HEK293 (cell line): ENCODE data around the gene ZFP57.

ENCODE experiments used
- CTCF ChIA-PET: fragments of 350-600 bp; formaldehyde crosslinking; extraction: SDS; loops from one replicate; lab custom pipeline; 2021; ENCODE audit warnings: antibody characterized with exemption; lab: Yijun Ruan, JAX
- POLR2A ChIA-PET: fragments of 300-600 bp; formaldehyde crosslinking; extraction: SDS; loops from one replicate; lab custom pipeline; 2020; ENCODE audit warnings: antibody characterized with exemption, inconsistent platforms; lab: Yijun Ruan, JAX
- H3K27ac ChIP-seq: fragments of 200-500 bp; sonication (Bioruptor generic); 2 replicates; pipeline ENCODE4 v1.5.1; 2014; ENCODE audit warnings: low read depth, low read length, control low read depth, inconsistent platforms; ENCODE audit errors: extremely low read depth
- H3K36me3 ChIP-seq, 2 experiments: fragments of 200-500 bp in 1 of 2; sonication (Bioruptor generic) in 1 of 2; 1 replicate in 1 of 2; 2 replicates in 1 of 2; pipeline ENCODE4 v1.5.1; 2014 to 2017; ENCODE audit warnings: inconsistent platforms in 2 of 2, low read length in 2 of 2; ENCODE audit not compliant: control insufficient read depth in 2 of 2, insufficient read depth in 1 of 2
- H3K4me1 ChIP-seq: fragments of 200-500 bp; sonication (Bioruptor generic); 2 replicates; pipeline ENCODE4 v1.5.1; 2014; ENCODE audit warnings: mild to moderate bottlenecking, low read length, inconsistent platforms; ENCODE audit not compliant: control insufficient read depth, insufficient read depth
- H3K4me3 ChIP-seq: 2 replicates; pipeline ENCODE4 v1.5.1; 2011; ENCODE audit warnings: low read depth, mild to moderate bottlenecking, control low read depth, low read length, moderate library complexity
- H3K9me3 ChIP-seq: fragments of 200-500 bp; sonication (Bioruptor generic); 2 replicates; pipeline ENCODE4 v1.5.1; 2014; ENCODE audit warnings: low read depth, low read length, inconsistent platforms; ENCODE audit not compliant: control insufficient read depth, insufficient read depth
- HOXA7 ChIP-seq: sonication (generic); formaldehyde crosslinking; IDR thresholded peaks from 2 replicates; pipeline ENCODE4 v1.8.1; 2022; ENCODE audit warnings: missing genetic modification reagents, borderline replicate concordance
- HOXC10 ChIP-seq: sonication (generic); formaldehyde crosslinking; IDR thresholded peaks from 2 replicates; pipeline ENCODE4 v1.8.1; 2023; ENCODE audit warnings: mild to moderate bottlenecking, missing genetic modification reagents
- IKZF3 ChIP-seq: fragments of 450-650 bp; IDR thresholded peaks from 2 replicates; pipeline ENCODE4 v1.5.0; 2018; ENCODE audit warnings: missing biosample characterization, mild to moderate bottlenecking, missing genetic modification characterization, moderate library complexity
- KLF10 ChIP-seq: fragments of 450-650 bp; IDR thresholded peaks from 2 replicates; pipeline ENCODE4 v1.5.1; 2018; ENCODE audit warnings: missing biosample characterization, mild to moderate bottlenecking, missing genetic modification characterization
- OSR2 ChIP-seq: fragments of 450-650 bp; formaldehyde crosslinking; IDR thresholded peaks from 2 replicates; pipeline ENCODE4 v1.5.1; 2016; ENCODE audit warnings: missing biosample characterization, missing genetic modification characterization
- RBAK ChIP-seq: fragments of 450-650 bp; formaldehyde crosslinking; IDR thresholded peaks from 2 replicates; pipeline ENCODE4 v1.5.1; 2016; ENCODE audit warnings: missing biosample characterization, missing genetic modification characterization
- SETDB1 ChIP-seq: IDR thresholded peaks from one replicate; pipeline ENCODE4 v1.6.1; 2017; ENCODE audit warnings: mild to moderate bottlenecking, low read length, moderate library complexity, mixed read lengths; ENCODE audit not compliant: insufficient read length
- SP7 ChIP-seq: fragments of 450-650 bp; formaldehyde crosslinking; IDR thresholded peaks from 2 replicates; pipeline ENCODE4 v1.5.1; 2016; ENCODE audit warnings: missing biosample characterization, missing genetic modification characterization
- ZBTB8A ChIP-seq: fragments of 450-650 bp; formaldehyde crosslinking; IDR thresholded peaks from 2 replicates; pipeline ENCODE4 v1.5.1; 2016; ENCODE audit warnings: missing biosample characterization, missing genetic modification characterization
- ZIC2 ChIP-seq: fragments of 450-650 bp; formaldehyde crosslinking; IDR thresholded peaks from 2 replicates; pipeline ENCODE4 v1.5.1; 2016; ENCODE audit warnings: missing biosample characterization, missing genetic modification characterization
- ZNF132 ChIP-seq: fragments of 450-650 bp; formaldehyde crosslinking; IDR thresholded peaks from 2 replicates; pipeline ENCODE4 v1.5.1; 2017; ENCODE audit warnings: missing biosample characterization, missing genetic modification characterization, borderline replicate concordance
- ZNF157 ChIP-seq: fragments of 450-650 bp; formaldehyde crosslinking; IDR thresholded peaks from 2 replicates; pipeline ENCODE4 v1.5.1; 2016; ENCODE audit warnings: missing biosample characterization, missing genetic modification characterization
- ZNF239 ChIP-seq: fragments of 450-650 bp; formaldehyde crosslinking; IDR thresholded peaks from 2 replicates; pipeline ENCODE4 v1.5.1; 2016; ENCODE audit warnings: missing biosample characterization, missing genetic modification characterization
- ZNF248 ChIP-seq: fragments of 450-650 bp; formaldehyde crosslinking; IDR thresholded peaks from 2 replicates; pipeline ENCODE4 v1.5.1; 2017; ENCODE audit warnings: missing biosample characterization, missing genetic modification characterization
- ZNF266 ChIP-seq: fragments of 450-650 bp; formaldehyde crosslinking; IDR thresholded peaks from 2 replicates; pipeline ENCODE4 v1.5.1; 2016; ENCODE audit warnings: missing biosample characterization, missing genetic modification characterization, low read depth
- ZNF324 ChIP-seq: fragments of 450-650 bp; formaldehyde crosslinking; IDR thresholded peaks from 2 replicates; pipeline ENCODE4 v1.5.1; 2016; ENCODE audit warnings: missing biosample characterization, missing genetic modification characterization
- ZNF341 ChIP-seq: fragments of 450-650 bp; formaldehyde crosslinking; IDR thresholded peaks from 2 replicates; pipeline ENCODE4; 2016; ENCODE audit warnings: low read depth, missing biosample characterization, missing genetic modification characterization
- ZNF473 ChIP-seq: fragments of 450-650 bp; formaldehyde crosslinking; IDR thresholded peaks from 2 replicates; pipeline ENCODE4 v1.5.1; 2017; ENCODE audit warnings: missing biosample characterization, missing genetic modification characterization
- ZNF518A ChIP-seq: fragments of 450-650 bp; formaldehyde crosslinking; conservative IDR thresholded peaks from 2 replicates; pipeline ENCODE4 v1.5.1; 2016; ENCODE audit warnings: low read depth, missing biosample characterization, missing genetic modification characterization
- ZNF621 ChIP-seq: fragments of 450-650 bp; formaldehyde crosslinking; IDR thresholded peaks from 2 replicates; pipeline ENCODE4 v1.5.1; 2017; ENCODE audit warnings: missing biosample characterization, missing genetic modification characterization
- ZNF626 ChIP-seq: fragments of 450-650 bp; sonication (Bioruptor Pico); formaldehyde crosslinking; IDR thresholded peaks from 2 replicates; pipeline ENCODE4 v1.5.1; 2018; ENCODE audit warnings: missing biosample characterization, missing genetic modification characterization, inconsistent platforms
- ZNF670 ChIP-seq: fragments of 450-650 bp; formaldehyde crosslinking; IDR thresholded peaks from 2 replicates; pipeline ENCODE4 v1.5.1; 2016; ENCODE audit warnings: missing biosample characterization, missing genetic modification characterization, low read depth
- ZNF747 ChIP-seq: fragments of 450-650 bp; formaldehyde crosslinking; IDR thresholded peaks from 2 replicates; pipeline ENCODE4 v1.5.1; 2016; ENCODE audit warnings: missing biosample characterization, missing genetic modification characterization
- ZNF76 ChIP-seq: fragments of 450-650 bp; formaldehyde crosslinking; IDR thresholded peaks from 2 replicates; pipeline ENCODE4; 2016; ENCODE audit warnings: low read depth, missing biosample characterization, missing genetic modification characterization, borderline replicate concordance
- ZNF791 ChIP-seq: fragments of 450-650 bp; formaldehyde crosslinking; IDR thresholded peaks from 2 replicates; pipeline ENCODE4 v1.5.1; 2016; ENCODE audit warnings: missing biosample characterization, missing genetic modification characterization
- TF ChIP-seq, protein P1 (sequence below): sonication (generic); formaldehyde crosslinking; IDR thresholded peaks from 2 replicates; pipeline ENCODE4 v1.8.1; 2022; ENCODE audit warnings: mild to moderate bottlenecking, moderate library complexity, missing genetic modification reagents
- TF ChIP-seq, protein P2 (sequence below): fragments of 450-650 bp; formaldehyde crosslinking; IDR thresholded peaks from 2 replicates; pipeline ENCODE4 v1.5.1; 2017; ENCODE audit warnings: missing biosample characterization, missing genetic modification characterization

ZFP57 gene

DNA sequence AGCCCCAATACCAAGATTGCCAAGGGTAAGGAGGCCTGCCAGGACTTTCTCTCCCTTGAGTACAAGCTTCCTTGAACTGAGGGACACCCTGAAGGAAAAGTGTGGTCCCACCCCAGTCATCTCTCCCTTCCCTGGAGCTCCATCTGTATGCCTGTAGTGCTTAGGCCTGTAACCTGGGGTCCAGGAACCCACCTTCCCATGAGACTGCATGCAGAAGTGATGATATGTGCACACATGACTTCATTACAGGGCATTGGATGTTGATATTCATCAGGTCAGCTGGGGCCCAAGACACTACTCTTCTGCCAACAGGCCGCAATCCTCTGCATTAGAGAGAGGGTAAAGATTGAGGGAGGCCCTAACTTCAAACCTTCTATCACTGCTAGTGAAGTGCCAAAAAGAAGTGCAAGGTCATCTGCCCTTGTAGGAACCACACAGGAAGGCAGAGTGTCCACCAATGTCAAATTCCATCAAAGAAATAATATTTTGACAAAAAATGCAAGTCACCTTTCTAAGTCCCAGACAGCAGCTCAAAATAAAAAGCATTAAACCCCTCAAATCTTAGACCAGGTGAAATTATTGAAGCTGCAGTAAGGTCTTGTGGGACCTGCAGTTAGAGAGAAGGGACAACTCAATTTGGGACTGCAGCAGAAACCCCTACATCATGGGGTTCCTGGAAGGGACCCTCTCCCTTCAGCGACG lies 47.4 kb upstream of the ZFP57 start:
- Histone ChIP-seq H3K4me3 (no peak overlapping the region), H3K9me3 (no peaks in the 10 kb centered on the region), H3K27ac (no peak overlapping the region), H3K36me3 (peaks cover 11 to 41% of the 10 kb centered on the region in 2 experiments; a peak in 2 of 3 replicates), H3K4me1 (no peaks in the 10 kb centered on the region; the same call in 1 of the 2 replicates)
- ChIA-PET CTCF (interaction anchor here (0.6 to 3.9 kb wide), 4 partner anchors 10 to 114 kb away, joined by 3 to 19 read pairs (median 10); no protein-coding TSS in a partner anchor), POLR2A (no interaction called here)
- no peak for TF ChIP-seq SETDB1
- TF ChIP-seq ZNF341 (tag by site-specific recombination), result no peak
- no peak for TF ChIP-seq ZNF747 (tag by site-specific recombination)
- no peak for TF ChIP-seq HOXA7 (CRISPR knock-in tag)
- TF ChIP-seq, protein P1, sequence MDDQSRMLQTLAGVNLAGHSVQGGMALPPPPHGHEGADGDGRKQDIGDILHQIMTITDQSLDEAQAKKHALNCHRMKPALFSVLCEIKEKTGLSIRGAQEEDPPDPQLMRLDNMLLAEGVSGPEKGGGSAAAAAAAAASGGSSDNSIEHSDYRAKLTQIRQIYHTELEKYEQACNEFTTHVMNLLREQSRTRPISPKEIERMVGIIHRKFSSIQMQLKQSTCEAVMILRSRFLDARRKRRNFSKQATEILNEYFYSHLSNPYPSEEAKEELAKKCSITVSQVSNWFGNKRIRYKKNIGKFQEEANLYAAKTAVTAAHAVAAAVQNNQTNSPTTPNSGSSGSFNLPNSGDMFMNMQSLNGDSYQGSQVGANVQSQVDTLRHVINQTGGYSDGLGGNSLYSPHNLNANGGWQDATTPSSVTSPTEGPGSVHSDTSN, result no peak
- TF ChIP-seq ZNF621 (tag by site-specific recombination), result no peak
- TF ChIP-seq ZIC2 (tag by site-specific recombination), result no peak
- TF ChIP-seq, protein P2, sequence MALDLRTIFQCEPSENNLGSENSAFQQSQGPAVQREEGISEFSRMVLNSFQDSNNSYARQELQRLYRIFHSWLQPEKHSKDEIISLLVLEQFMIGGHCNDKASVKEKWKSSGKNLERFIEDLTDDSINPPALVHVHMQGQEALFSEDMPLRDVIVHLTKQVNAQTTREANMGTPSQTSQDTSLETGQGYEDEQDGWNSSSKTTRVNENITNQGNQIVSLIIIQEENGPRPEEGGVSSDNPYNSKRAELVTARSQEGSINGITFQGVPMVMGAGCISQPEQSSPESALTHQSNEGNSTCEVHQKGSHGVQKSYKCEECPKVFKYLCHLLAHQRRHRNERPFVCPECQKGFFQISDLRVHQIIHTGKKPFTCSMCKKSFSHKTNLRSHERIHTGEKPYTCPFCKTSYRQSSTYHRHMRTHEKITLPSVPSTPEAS (tag by site-specific recombination), result no peak
- TF ChIP-seq ZNF626 (tag by site-specific recombination), result no peak
- no peak for TF ChIP-seq ZNF791 (tag by site-specific recombination)

DNA sequence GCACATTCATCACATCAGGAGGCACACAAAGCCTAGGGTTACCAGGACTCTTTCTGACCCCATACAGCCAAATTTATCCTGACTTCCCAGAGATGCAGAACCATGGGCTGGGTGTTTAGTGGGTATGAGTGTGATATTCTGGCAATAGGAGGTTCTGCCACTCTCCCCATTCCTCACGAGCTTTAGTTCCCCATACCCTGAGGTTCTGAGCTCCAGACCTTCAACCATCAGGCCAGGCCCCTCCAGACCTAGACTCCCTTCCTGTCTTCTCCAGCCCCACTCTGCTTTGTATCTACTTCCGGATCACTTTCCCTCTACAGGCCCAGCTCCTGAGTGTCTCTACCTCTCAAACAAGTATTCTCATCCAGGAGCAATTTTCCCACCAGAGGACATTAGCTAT lies 46.7 kb upstream of the ZFP57 start:
- no peak overlapping the region for H3K27ac ChIP-seq
- peaks cover 11 to 41% of the 10 kb centered on the region in 2 experiments; a peak in 2 of 3 replicates for H3K36me3 ChIP-seq
- H3K4me3 ChIP-seq, result no peak overlapping the region
- POLR2A ChIA-PET, result no interaction called here
- no peaks in the 10 kb centered on the region; the same call in 1 of the 2 replicates for H3K4me1 ChIP-seq
- TF ChIP-seq ZNF76 (tag by site-specific recombination) (no peak), ZNF239 (tag by site-specific recombination) (no peak), KLF10 (tag by site-specific recombination) (no peak), RBAK (tag by site-specific recombination) (no peak), ZBTB8A (tag by site-specific recombination) (no peak), ZNF248 (tag by site-specific recombination) (no peak), ZNF670 (tag by site-specific recombination) (no peak), ZNF518A (tag by site-specific recombination) (no peak), SP7 (tag by site-specific recombination) (no peak), HOXC10 (CRISPR knock-in tag) (no peak), ZNF266 (tag by site-specific recombination) (no peak), ZNF157 (no peak), IKZF3 (tag by site-specific recombination) (no peak), ZNF132 (tag by site-specific recombination) (no peak), ZNF473 (tag by site-specific recombination) (no peak), ZNF324 (tag by site-specific recombination) (no peak), OSR2 (tag by site-specific recombination) (no peak)
- TF ChIP-seq, protein P2 (tag by site-specific recombination), result no peak
- H3K9me3 ChIP-seq, result no peaks in the 10 kb centered on the region
- CTCF ChIA-PET, result interaction anchor here (0.6 to 3.9 kb wide), 7 partner anchors 10 to 374 kb away, joined by 3 to 19 read pairs (median 4); no protein-coding TSS in a partner anchor
